Measurements from ENCODE around the gene CORO1C. TPM values are rescaled to one million over a fixed set of nuclear protein-coding genes. Genes with fewer than 3 reads are reported as not detected.

The CORO1C gene
- total RNA-seq, 1 experiment from 2014 or later = 139 TPM

GRCh38 chr12:108696111-108696995 is 35.0 kb downstream of the CORO1C start:
- no peaks in the 10 kb centered on the region; the same call in 1 of the 2 replicates for H4K20me1 ChIP-seq (ENCODE audit: insufficient read depth)
- POLR2A ChIA-PET (ENCODE audit: unreplicated experiment) = interaction anchor here (0.7 kb wide), 1 partner anchor 131 kb away, joined by 5 read pairs; no protein-coding TSS in a partner anchor
- DNase-seq = peak; percentile 37 to 64
- TF ChIP-seq, protein P1, sequence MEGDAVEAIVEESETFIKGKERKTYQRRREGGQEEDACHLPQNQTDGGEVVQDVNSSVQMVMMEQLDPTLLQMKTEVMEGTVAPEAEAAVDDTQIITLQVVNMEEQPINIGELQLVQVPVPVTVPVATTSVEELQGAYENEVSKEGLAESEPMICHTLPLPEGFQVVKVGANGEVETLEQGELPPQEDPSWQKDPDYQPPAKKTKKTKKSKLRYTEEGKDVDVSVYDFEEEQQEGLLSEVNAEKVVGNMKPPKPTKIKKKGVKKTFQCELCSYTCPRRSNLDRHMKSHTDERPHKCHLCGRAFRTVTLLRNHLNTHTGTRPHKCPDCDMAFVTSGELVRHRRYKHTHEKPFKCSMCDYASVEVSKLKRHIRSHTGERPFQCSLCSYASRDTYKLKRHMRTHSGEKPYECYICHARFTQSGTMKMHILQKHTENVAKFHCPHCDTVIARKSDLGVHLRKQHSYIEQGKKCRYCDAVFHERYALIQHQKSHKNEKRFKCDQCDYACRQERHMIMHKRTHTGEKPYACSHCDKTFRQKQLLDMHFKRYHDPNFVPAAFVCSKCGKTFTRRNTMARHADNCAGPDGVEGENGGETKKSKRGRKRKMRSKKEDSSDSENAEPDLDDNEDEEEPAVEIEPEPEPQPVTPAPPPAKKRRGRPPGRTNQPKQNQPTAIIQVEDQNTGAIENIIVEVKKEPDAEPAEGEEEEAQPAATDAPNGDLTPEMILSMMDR (conservative IDR thresholded peaks at IDR 0.05) = no peak
- TF ChIP-seq EZH2 (IDR thresholded peaks at IDR 0.05; ENCODE audit: low read depth) = no peak
- peaks cover 36% of the 10 kb centered on the region for H3F3A ChIP-seq (ENCODE audit: insufficient read depth, low read depth)
- no peaks in the 10 kb centered on the region for H3K9me3 ChIP-seq (ENCODE audit: insufficient read depth, low read depth)
- intact Hi-C loops (cut with micrococcal nuclease; ENCODE audit: unreplicated experiment) = no loop called here
- peaks cover 30% of the 10 kb centered on the region for H3K36me3 ChIP-seq (ENCODE audit: low read depth)
- CTCF ChIA-PET = interaction anchor here (0.7 kb wide), 2 partner anchors 15 to 87 kb away, joined by 3 read pairs; no protein-coding TSS in a partner anchor
- H3K4me3 ChIP-seq = no peak overlapping the region
- no peaks in the 10 kb centered on the region for H3K9me2 ChIP-seq (ENCODE audit: insufficient read depth)
- H2AFZ ChIP-seq = no peak overlapping the region
- no peak overlapping the region; the same call in 1 of the 2 replicates for H3K4me2 ChIP-seq
- H3K4me1 ChIP-seq (replicated peaks; ENCODE audit: insufficient read depth) = peaks cover 33% of the 10 kb centered on the region
- peaks cover 42% of the 10 kb centered on the region for H3K79me2 ChIP-seq (ENCODE audit: low read depth)
- no peaks in the 10 kb centered on the region for H3K27me3 ChIP-seq (ENCODE audit: insufficient read depth, low read depth)
- BruUV-seq (replicated peaks) = TSS peak; percentile 26
- H3K27ac ChIP-seq = peak overlapping the region; percentile 50

GRCh38 chr12:108694812-108695278 is 36.5 kb downstream of the CORO1C start:
- no peak for DNase-seq

GRCh38 chr12:108693751-108694150 is 37.6 kb downstream of the CORO1C start:
- H3K9me3 ChIP-seq (ENCODE audit: insufficient read depth, low read depth) = no peaks in the 10 kb centered on the region
- H2AFZ ChIP-seq = no peak overlapping the region
- peaks cover 42% of the 10 kb centered on the region for H3F3A ChIP-seq (ENCODE audit: insufficient read depth, low read depth)
- H3K9me2 ChIP-seq (ENCODE audit: insufficient read depth) = no peaks in the 10 kb centered on the region
- no peak for DNase-seq
- peaks cover 59% of the 10 kb centered on the region for H3K79me2 ChIP-seq (ENCODE audit: low read depth)
- H3K27me3 ChIP-seq (ENCODE audit: insufficient read depth, low read depth) = no peaks in the 10 kb centered on the region
- BruUV-seq (replicated peaks) = no TSS peak
- peaks cover 11% of the 10 kb centered on the region for H3K36me3 ChIP-seq (ENCODE audit: low read depth)
- H3K4me3 ChIP-seq = no peak overlapping the region
- no peak overlapping the region for H3K4me2 ChIP-seq
- TF ChIP-seq EZH2 (IDR thresholded peaks at IDR 0.05; ENCODE audit: low read depth) = no peak
- TF ChIP-seq, protein P1 (conservative IDR thresholded peaks at IDR 0.05) = no peak
- ChIA-PET CTCF (no interaction called here), POLR2A (ENCODE audit: unreplicated experiment) (no interaction called here)
- peaks cover 55% of the 10 kb centered on the region for H3K4me1 ChIP-seq (replicated peaks; ENCODE audit: insufficient read depth)
- 0 out of 2 replicates have a peak overlapping the region, but pooled peaks have one; percentile 18 for H3K27ac ChIP-seq
- H4K20me1 ChIP-seq (ENCODE audit: insufficient read depth) = no peaks in the 10 kb centered on the region
- intact Hi-C loops (cut with micrococcal nuclease; ENCODE audit: unreplicated experiment) = no loop called here

More at GRCh38 chr12:108694812-108695278, 36.5 kb downstream of the CORO1C start:
- H3K27ac ChIP-seq = no peak overlapping the region
- H3K9me3 ChIP-seq (ENCODE audit: insufficient read depth, low read depth) = no peaks in the 10 kb centered on the region
- intact Hi-C loops (cut with micrococcal nuclease; ENCODE audit: unreplicated experiment) = no loop called here
- H3F3A ChIP-seq (ENCODE audit: insufficient read depth, low read depth) = peaks cover 42% of the 10 kb centered on the region
- ChIA-PET POLR2A (ENCODE audit: unreplicated experiment) (no interaction called here), CTCF (no interaction called here)
- peaks cover 50% of the 10 kb centered on the region for H3K79me2 ChIP-seq (ENCODE audit: low read depth)
- no peaks in the 10 kb centered on the region for H3K27me3 ChIP-seq (ENCODE audit: insufficient read depth, low read depth)
- no peaks in the 10 kb centered on the region; the same call in 1 of the 2 replicates for H4K20me1 ChIP-seq (ENCODE audit: insufficient read depth)
- no peaks in the 10 kb centered on the region for H3K9me2 ChIP-seq (ENCODE audit: insufficient read depth)
- H3K4me1 ChIP-seq (replicated peaks; ENCODE audit: insufficient read depth) = peaks cover 49% of the 10 kb centered on the region
- H3K4me2 ChIP-seq = no peak overlapping the region
- no peak overlapping the region for H3K4me3 ChIP-seq
- H2AFZ ChIP-seq = no peak overlapping the region
- no TSS peak for BruUV-seq (replicated peaks)
- H3K36me3 ChIP-seq (ENCODE audit: low read depth) = peaks cover 19% of the 10 kb centered on the region
- TF ChIP-seq, protein P1 (conservative IDR thresholded peaks at IDR 0.05) = no peak
- TF ChIP-seq EZH2 (IDR thresholded peaks at IDR 0.05; ENCODE audit: low read depth) = no peak

Measured in PC-9 (cell line).